Erythroblast (primary cell): ENCODE results near the gene FNDC11.
"Not testable (repeated sequence)": the region's sequence is repeated elsewhere in the genome, so short reads cannot be mapped to it uniquely, and the experiment has no call there.

Experiments
- DNase-seq, 2 experiments: peaks; one replicate each; lab custom pipeline; 2025; lab: John Stamatoyannopoulos, UW
- GATA1 ChIP-seq: IDR thresholded peaks from 2 replicates; pipeline ENCODE4 v1.6.1; 2011; ENCODE audit warnings: low read depth, mild to moderate bottlenecking, control low read depth, low read length, moderate library complexity
- POLR2A ChIP-seq: IDR thresholded peaks from 2 replicates; pipeline ENCODE4 v1.6.1; 2011; ENCODE audit warnings: mild to moderate bottlenecking, low read length

FNDC11 gene, protein sequence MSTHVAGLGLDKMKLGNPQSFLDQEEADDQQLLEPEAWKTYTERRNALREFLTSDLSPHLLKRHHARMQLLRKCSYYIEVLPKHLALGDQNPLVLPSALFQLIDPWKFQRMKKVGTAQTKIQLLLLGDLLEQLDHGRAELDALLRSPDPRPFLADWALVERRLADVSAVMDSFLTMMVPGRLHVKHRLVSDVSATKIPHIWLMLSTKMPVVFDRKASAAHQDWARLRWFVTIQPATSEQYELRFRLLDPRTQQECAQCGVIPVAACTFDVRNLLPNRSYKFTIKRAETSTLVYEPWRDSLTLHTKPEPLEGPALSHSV

DNA sequence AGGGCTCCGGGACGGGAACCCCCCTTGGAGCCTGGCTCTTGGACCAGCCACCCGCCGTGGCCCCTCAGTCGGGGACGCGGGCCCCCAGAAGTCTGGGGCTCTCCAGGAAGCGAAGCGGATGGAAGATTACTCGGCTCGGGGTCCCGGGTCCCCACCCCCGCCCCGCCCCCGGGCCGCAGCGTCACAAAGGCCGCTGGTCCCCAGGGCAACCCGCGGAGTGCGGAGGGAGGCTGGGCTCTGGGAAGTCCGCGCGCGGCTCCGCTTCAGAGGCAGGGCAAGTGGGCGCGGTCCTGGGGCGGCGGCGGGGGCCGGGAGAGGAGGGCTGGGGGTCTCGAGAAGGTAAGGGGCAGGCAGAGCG, at the start of gene FNDC11:
Gene FNDC11, plus strand, starts transcription at position 227 of the 358 bp plus-strand sequence. CDS start 1,505 bp downstream, outside the sequence.
- no peak for DNase-seq

DNA sequence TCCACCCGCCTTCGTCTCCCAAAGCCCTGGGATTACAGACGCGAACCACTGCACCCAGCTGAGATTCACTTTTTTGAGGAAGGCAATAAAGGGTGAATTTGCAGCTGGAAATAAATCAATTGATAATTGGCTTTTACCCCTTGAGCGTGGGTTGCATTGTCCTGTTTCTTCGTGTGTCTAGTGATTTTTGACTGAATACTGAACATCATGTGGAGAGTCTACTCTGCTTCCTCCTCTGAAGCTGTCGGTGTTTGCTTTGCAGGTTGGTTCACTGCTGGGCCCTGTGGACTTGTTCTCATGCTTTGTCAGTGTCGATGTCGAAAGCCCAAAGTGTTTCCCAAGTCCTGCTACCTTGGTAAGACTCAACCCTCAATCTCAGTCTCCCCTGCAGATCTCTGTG, 49.3 kb upstream of the FNDC11 start:
- no peak for DNase-seq
- no peak for TF ChIP-seq POLR2A
- no peak for TF ChIP-seq GATA1

More for the DNA sequence above, at the start of gene FNDC11:
- TF ChIP-seq POLR2A: no peak
- no peak for TF ChIP-seq GATA1

- no peak for DNase-seq
- TF ChIP-seq POLR2A: no peak
Measured at GRCh38 chr20:63505281-63505680, 48.7 kb upstream of the FNDC11 start.

- TF ChIP-seq GATA1: no peak
- no peak for TF ChIP-seq POLR2A
- no peak for DNase-seq
Measured at GRCh38 chr20:63505723-63506122, 48.2 kb upstream of the FNDC11 start.

- TF ChIP-seq POLR2A (no peak), GATA1 (no peak)
Measured at GRCh38 chr20:63507083-63507743, 46.7 kb upstream of the FNDC11 start.

DNA sequence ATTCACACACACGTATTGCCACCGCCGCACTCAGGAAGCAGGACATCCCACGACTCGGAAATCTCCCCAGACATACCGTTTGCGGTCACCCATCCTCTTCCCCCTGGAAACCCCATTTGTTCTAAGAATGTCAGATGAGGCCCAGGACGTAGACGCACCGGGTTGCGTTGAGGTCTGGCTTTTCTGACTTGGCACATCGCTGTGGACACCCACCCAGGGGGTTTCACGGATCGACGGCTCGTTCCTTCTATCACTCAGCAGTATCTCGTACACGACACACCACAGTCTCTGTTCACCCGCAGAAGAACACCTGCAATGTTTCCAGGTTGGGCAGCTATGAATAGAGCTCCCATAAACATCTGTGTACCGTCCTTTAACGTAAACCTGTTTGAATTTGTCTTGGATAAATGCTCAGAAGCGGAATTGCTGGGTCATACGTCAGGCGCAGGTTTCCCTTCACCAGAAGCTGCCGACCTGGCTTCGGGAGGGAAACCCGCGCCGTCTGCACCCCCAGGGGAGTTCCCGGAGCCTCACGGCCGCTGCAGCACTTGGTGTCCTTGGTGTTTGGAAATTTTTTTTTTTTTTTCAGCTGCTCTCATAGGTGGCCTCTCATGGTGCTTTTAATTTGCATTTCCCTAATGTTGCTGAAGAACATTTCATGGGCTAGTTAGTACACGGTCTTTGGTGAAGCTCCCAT, 45.7 kb upstream of the FNDC11 start:
- DNase-seq: no peak
- no peak for TF ChIP-seq POLR2A
- no peak for TF ChIP-seq GATA1

More at GRCh38 chr20:63507083-63507743, 46.7 kb upstream of the FNDC11 start:
- DNase-seq: no peak

- no peak for DNase-seq
- TF ChIP-seq GATA1 (no peak), POLR2A (no peak)
Measured at GRCh38 chr20:63509088-63509564, 44.8 kb upstream of the FNDC11 start.

DNA sequence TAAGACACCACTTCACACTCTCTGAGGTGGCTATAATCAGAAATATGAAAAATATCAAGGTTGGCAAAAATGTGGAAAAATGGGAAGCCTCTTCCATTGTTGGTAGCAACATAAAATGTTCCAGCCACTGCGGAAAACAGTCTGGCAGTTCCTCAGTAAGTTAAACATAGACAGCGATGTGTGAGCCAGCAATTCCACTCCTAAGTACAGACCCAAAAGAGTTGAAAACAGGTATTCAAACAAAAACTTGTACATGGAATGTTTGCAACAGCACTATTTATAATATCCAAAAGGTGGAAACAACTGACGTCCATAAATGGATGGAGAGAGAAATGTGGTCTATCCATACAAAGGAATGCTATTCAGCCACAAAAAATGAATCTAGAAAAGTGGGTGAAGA, 40.8 kb upstream of the FNDC11 start:
- no peak for DNase-seq
- TF ChIP-seq GATA1 (no peak), POLR2A (no peak)

- not testable (repeated sequence) for DNase-seq
Measured at GRCh38 chr20:63514520-63514919, 39.4 kb upstream of the FNDC11 start.

DNA sequence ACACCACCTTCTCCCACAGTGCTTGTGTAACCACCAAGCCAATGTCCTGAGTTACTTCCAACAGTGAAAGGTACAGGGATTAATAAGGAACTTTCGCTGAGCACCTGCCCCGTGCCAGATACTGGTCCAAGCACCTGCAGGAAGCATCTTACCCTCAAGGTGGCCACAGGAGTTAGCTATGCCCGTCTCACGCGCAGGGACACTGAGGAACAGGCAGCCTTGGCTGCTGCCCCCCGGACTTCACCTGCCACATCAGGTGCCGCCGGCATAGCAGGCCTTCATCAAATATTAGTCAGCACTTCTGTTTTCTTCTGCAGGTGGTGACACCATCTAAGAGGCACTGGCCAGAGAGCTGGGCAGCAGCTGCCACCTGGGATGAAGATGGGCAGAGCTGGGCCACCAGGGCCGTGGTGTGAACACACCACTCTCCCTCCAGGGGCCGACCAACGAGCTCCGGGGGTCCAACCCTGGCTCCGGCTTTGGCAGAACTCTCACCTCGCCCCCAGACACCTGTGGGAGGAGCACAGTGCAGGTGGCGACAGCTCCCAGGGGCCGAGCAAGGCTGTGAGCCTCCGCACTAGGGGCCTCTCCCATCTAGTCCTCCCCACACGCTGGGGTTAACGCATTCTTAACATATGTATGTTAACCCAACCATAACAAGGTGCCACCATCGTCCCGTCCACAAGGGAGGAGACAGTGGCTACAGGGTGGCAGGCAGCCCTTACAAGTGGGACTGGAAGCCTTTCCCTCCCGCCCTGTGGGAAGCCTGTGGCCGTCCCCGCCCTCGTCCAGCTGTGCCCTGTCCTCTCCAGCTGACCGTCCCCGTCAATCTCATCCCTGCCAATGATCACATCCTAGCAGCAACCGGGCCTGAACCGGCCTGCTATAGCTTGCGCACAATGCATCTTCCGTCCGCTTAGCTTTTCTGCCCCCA, 36.3 kb upstream of the FNDC11 start:
- TF ChIP-seq GATA1: no peak
- no peak for TF ChIP-seq POLR2A
- DNase-seq: no peak

GRCh38 chr20:63518351-63518861, 35.6 kb upstream of the FNDC11 start:
- no peak for TF ChIP-seq GATA1
- TF ChIP-seq POLR2A: no peak
- no peak for DNase-seq

DNA sequence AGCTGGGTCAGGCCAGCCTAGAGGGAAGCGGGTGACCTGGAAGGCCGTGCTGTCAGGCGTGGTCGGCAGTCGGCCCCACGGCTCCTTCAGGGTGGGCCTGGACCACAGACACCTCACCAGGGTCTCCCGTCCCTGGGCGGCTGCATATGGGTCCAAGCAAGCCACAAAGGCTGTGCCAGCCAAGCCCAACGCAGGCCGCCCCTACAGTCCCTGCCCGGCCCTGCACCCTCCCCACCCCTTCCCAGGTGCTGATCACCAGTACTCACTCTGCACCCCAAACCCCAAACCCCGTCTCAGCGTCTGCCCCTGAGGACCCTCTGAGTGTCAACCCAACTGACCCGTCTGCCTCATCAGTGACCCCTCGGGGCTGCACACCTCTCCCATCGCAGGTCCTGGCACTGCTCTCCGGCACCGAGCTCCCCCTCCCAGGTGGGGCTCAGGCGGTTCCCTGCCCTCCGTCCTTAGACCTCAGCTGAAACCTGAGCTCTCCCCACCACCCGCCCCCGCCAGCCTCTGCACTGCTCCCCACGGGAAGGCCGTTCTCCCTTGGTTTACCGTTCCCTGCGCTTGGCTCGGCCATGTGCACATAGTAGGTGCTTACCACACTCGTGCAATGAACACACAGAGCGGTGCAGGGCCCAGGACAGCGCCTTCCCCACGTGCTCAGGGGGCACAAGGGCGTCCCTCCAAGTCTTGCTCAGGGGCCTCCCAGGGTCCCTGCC, 34.9 kb upstream of the FNDC11 start:
- TF ChIP-seq POLR2A (no peak), GATA1 (no peak)

More for the DNA sequence above, 34.9 kb upstream of the FNDC11 start:
- DNase-seq: no peak
